GM18858 (cell line): ENCODE results near the gene POMGNT1.

ENCODE experiments used
- ATAC-seq: cut with Tn5 transposase; IDR thresholded peaks from one replicate; pipeline ENCODE4 v1.9.1; 2021; ENCODE audit not compliant: unreplicated experiment

Gene POMGNT1

GRCh38 chr1:46183926-46184557 lies 14.2 kb downstream of the POMGNT1 start:
- ATAC-seq: no peak

- ATAC-seq: no peak
These were observed 15.0 kb downstream of the POMGNT1 start for GRCh38 chr1:46183079-46183847.

- no peak for ATAC-seq
These were observed 16.6 kb downstream of the POMGNT1 start for GRCh38 chr1:46181343-46182260.

GRCh38 chr1:46180082-46180616 lies 18.1 kb downstream of the POMGNT1 start:
- no peak for ATAC-seq

- ATAC-seq: no peak
These were observed 18.8 kb downstream of the POMGNT1 start for GRCh38 chr1:46179138-46180081.

GRCh38 chr1:46176211-46176865 lies 21.9 kb downstream of the POMGNT1 start, which contains the start of gene P3R3URF:
P3R3URF (minus strand) TSS chr1:46176488; CDS start chr1:46176471, 17 bp downstream.
- no peak for ATAC-seq

- no peak for ATAC-seq
These were observed 23.0 kb downstream of the POMGNT1 start for GRCh38 chr1:46175243-46175642.

- ATAC-seq: no peak
These were observed 23.6 kb downstream of the POMGNT1 start, which contains the start of gene TSPAN1 for GRCh38 chr1:46174448-46175231. TSPAN1 (plus strand) TSS chr1:46175087; CDS start chr1:46181108, 6,021 bp downstream.

- ATAC-seq: no peak
These were observed 24.8 kb downstream of the POMGNT1 start for GRCh38 chr1:46173361-46173856.

GRCh38 chr1:46172321-46172720 lies 25.9 kb downstream of the POMGNT1 start:
- ATAC-seq: no peak

GRCh38 chr1:46171871-46172270 lies 26.4 kb downstream of the POMGNT1 start:
- ATAC-seq: no peak

- no peak for ATAC-seq
These were observed 26.9 kb downstream of the POMGNT1 start for GRCh38 chr1:46171351-46171750.

- no peak for ATAC-seq
These were observed 28.3 kb downstream of the POMGNT1 start for GRCh38 chr1:46169811-46170454.

GRCh38 chr1:46168477-46168876 lies 29.8 kb downstream of the POMGNT1 start:
- ATAC-seq: no peak

- no peak for ATAC-seq
These were observed 31.4 kb downstream of the POMGNT1 start for GRCh38 chr1:46166521-46167462.

GRCh38 chr1:46160212-46160611 lies 38.0 kb downstream of the POMGNT1 start:
- ATAC-seq: no peak

GRCh38 chr1:46159516-46159915 lies 38.7 kb downstream of the POMGNT1 start:
- no peak for ATAC-seq
